Glutamatergic neuron (in vitro differentiated cells): Measurements from ENCODE around the gene CACNA1G. TPM values are rescaled to one million over a fixed set of nuclear protein-coding genes. Genes with fewer than 3 reads are reported as not detected.

Source experiments
- DNase-seq: peaks from one replicate; pipeline ENCODE4 v3.0.0; 2022
- H3K27ac Mint-ChIP-seq: one replicate; pipeline ENCODE4 v1.8.0; 2020; ENCODE audit warnings: mild to moderate bottlenecking, mixed read lengths, inconsistent platforms; ENCODE audit not compliant: unreplicated experiment
- H3K27me3 Mint-ChIP-seq: one replicate; pipeline ENCODE4 v1.8.0; 2020; ENCODE audit warnings: mild to moderate bottlenecking, moderate library complexity, mixed read lengths, inconsistent platforms; ENCODE audit not compliant: unreplicated experiment
- H3K36me3 Mint-ChIP-seq: one replicate; pipeline ENCODE4 v1.8.0; 2020; ENCODE audit warnings: mild to moderate bottlenecking, mixed read lengths, inconsistent platforms; ENCODE audit not compliant: unreplicated experiment
- H3K4me1 Mint-ChIP-seq: one replicate; pipeline ENCODE4 v1.8.0; 2020; ENCODE audit warnings: mild to moderate bottlenecking, low read depth, mixed read lengths, inconsistent platforms; ENCODE audit not compliant: unreplicated experiment
- H3K4me3 Mint-ChIP-seq: one replicate; pipeline ENCODE4 v1.8.0; 2020; ENCODE audit warnings: mild to moderate bottlenecking, mixed read lengths, inconsistent platforms; ENCODE audit not compliant: unreplicated experiment
- H3K9me3 Mint-ChIP-seq: one replicate; pipeline ENCODE4 v1.8.0; 2020; ENCODE audit warnings: mild to moderate bottlenecking, moderate library complexity, mixed read lengths, inconsistent platforms; ENCODE audit not compliant: unreplicated experiment
- total RNA-seq: library from RNA; stranded (reverse); fragmentation: NEBNext Ultra II Directional; extraction: Animal tissue kit (Norgen Biotek cat#: 25700); gene quantifications from one replicate; pipeline ENCODE4 v1.2.1, GENCODE V29; 2021; ENCODE audit not compliant: unreplicated experiment
- TF ChIP-seq, protein P1 (sequence below): fragments of 200-600 bp; sonication (generic); IDR thresholded peaks from one replicate; pipeline ENCODE4 v1.5.0; 2021; ENCODE audit not compliant: partially characterized antibody, unreplicated experiment

Gene CACNA1G
- total RNA-seq, 1 donor from 2014 or later, result 2.2 TPM

DNA sequence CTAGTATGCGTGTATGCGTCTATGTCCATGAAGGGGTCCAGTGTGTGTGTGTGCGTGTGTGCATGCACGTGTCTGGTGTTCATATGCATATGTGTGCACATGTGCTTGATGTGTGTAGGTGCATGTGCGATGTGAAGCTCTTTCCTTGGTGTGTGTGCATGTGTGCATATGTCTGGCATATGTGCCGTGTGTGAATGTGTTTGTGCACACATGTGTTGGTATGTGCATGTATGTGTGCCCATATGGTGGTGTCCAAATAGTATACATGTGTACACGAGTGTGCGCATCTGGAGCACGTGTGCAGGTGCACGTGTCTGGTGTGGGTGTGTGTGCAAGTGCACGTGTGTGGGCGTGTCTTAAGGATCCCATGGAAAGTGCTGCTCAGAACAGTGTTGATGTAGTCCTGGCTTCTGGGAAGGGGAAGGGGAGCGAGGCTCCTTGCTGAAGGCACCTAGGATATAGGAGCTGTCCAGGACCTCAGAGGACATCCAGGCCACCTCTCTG lies 17.0 kb downstream of the CACNA1G start:
- Mint-ChIP-seq H3K36me3 (no peaks in the 10 kb centered on the region), H3K27me3 (peaks cover 12% of the 10 kb centered on the region), H3K4me3 (no peak overlapping the region), H3K4me1 (peaks cover 7% of the 10 kb centered on the region), H3K27ac (peak overlapping the region; percentile 50), H3K9me3 (peaks cover 15% of the 10 kb centered on the region)
- TF ChIP-seq, protein P1, sequence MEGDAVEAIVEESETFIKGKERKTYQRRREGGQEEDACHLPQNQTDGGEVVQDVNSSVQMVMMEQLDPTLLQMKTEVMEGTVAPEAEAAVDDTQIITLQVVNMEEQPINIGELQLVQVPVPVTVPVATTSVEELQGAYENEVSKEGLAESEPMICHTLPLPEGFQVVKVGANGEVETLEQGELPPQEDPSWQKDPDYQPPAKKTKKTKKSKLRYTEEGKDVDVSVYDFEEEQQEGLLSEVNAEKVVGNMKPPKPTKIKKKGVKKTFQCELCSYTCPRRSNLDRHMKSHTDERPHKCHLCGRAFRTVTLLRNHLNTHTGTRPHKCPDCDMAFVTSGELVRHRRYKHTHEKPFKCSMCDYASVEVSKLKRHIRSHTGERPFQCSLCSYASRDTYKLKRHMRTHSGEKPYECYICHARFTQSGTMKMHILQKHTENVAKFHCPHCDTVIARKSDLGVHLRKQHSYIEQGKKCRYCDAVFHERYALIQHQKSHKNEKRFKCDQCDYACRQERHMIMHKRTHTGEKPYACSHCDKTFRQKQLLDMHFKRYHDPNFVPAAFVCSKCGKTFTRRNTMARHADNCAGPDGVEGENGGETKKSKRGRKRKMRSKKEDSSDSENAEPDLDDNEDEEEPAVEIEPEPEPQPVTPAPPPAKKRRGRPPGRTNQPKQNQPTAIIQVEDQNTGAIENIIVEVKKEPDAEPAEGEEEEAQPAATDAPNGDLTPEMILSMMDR, result no peak
- no peak for DNase-seq

DNA sequence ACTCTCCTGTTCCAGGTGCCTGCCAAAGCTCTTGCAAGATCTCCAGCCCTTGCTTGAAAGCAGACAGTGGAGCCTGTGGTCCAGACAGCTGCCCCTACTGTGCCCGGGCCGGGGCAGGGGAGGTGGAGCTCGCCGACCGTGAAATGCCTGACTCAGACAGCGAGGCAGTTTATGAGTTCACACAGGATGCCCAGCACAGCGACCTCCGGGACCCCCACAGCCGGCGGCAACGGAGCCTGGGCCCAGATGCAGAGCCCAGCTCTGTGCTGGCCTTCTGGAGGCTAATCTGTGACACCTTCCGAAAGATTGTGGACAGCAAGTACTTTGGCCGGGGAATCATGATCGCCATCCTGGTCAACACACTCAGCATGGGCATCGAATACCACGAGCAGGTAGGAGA lies 17.7 kb downstream of the CACNA1G start:
- Mint-ChIP-seq H3K4me3 (no peak overlapping the region), H3K9me3 (peaks cover 15% of the 10 kb centered on the region), H3K27me3 (peaks cover 10% of the 10 kb centered on the region), H3K4me1 (peaks cover 7% of the 10 kb centered on the region), H3K36me3 (no peaks in the 10 kb centered on the region), H3K27ac (no peak overlapping the region)
- no peak for DNase-seq
- TF ChIP-seq, protein P1, result no peak

DNA sequence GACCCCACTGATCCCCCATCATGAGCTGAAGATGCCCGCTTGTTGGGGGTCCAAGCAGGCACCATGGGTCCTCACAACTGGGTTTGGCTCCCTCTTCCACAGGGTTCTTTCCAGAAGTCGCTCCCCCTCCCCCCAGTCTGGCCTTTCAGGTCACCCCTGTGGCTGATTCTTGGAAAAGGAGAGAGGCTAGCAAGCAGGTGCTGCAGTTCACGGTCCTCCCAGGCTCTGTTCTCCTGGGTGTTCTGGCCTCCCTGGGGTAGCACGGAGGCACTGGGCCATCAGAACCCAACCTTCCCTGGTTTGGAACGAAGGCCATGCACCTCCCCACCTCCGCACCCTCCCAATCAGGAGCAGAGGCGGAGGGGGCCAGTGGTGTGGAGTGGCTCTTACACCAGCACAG lies 18.9 kb downstream of the CACNA1G start:
- Mint-ChIP-seq H3K27me3 (peaks cover 15% of the 10 kb centered on the region), H3K27ac (no peak overlapping the region), H3K4me3 (no peak overlapping the region), H3K9me3 (peaks cover 15% of the 10 kb centered on the region), H3K4me1 (peaks cover 11% of the 10 kb centered on the region), H3K36me3 (no peaks in the 10 kb centered on the region)
- TF ChIP-seq, protein P1, result no peak
- no peak for DNase-seq

DNA sequence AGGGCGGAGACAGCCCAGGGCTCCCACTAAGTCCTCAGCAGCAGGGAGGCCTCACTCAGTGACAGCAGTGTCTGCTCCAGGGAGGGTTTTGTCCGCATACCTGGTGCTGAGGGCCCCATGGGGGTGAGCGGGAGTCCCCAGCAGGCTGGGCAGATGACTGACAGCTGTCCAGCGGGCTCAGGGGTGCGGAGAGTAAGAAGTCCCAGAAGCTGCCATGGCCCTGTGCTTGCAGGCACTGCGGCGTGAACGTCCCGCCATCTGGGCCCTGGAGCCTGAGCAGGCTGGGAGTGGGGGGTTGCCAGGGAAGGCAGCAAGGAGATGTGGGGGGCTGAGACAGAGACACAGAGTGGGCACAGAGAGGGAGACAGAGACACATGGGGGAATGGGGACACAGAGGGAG lies 20.1 kb downstream of the CACNA1G start:
- H3K36me3 Mint-ChIP-seq, result no peaks in the 10 kb centered on the region
- H3K9me3 Mint-ChIP-seq, result peaks cover 13% of the 10 kb centered on the region
- H3K4me1 Mint-ChIP-seq, result peaks cover 11% of the 10 kb centered on the region
- peaks cover 12% of the 10 kb centered on the region for H3K27me3 Mint-ChIP-seq
- H3K27ac Mint-ChIP-seq, result no peak overlapping the region
- H3K4me3 Mint-ChIP-seq, result peak overlapping the region; percentile 49
- TF ChIP-seq, protein P1, result no peak
- no peak for DNase-seq

DNA sequence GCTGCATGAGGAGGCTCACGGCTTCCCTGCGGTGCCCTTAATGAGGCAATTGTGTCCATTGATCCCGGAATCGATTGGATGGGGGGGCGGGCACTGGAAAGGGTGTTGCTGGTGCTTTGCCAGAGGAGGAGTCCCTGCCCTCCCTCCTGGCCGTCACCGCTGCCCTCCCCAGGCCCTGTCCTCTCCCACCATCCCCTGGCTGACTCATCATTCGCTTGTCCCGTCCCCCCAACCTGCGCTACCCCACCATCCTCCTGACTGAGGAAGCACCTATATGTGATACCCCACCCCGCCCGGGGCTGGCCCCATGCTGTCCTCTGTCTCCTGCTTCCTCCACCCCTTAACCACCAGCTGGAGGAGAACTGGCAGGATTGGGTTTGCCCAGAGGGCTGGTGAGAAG lies 20.8 kb downstream of the CACNA1G start:
- H3K27me3 Mint-ChIP-seq, result peaks cover 14% of the 10 kb centered on the region
- H3K9me3 Mint-ChIP-seq, result peaks cover 13% of the 10 kb centered on the region
- DNase-seq, result no peak
- no peaks in the 10 kb centered on the region for H3K36me3 Mint-ChIP-seq
- peaks cover 11% of the 10 kb centered on the region for H3K4me1 Mint-ChIP-seq
- no peak overlapping the region for H3K4me3 Mint-ChIP-seq
- no peak overlapping the region for H3K27ac Mint-ChIP-seq
- TF ChIP-seq, protein P1, result no peak
